Measurements from ENCODE around the gene ABCA7. TPM values are rescaled to one million over a fixed set of nuclear protein-coding genes. Genes with fewer than 3 reads are reported as not detected.

Gene ABCA7
- total and polyA plus RNA-seq, 2 of the 13 experiments (the other 11 are each of a cell fraction or from before 2014, with no cell fraction given): 4.4 to 32.4 TPM

DNA sequence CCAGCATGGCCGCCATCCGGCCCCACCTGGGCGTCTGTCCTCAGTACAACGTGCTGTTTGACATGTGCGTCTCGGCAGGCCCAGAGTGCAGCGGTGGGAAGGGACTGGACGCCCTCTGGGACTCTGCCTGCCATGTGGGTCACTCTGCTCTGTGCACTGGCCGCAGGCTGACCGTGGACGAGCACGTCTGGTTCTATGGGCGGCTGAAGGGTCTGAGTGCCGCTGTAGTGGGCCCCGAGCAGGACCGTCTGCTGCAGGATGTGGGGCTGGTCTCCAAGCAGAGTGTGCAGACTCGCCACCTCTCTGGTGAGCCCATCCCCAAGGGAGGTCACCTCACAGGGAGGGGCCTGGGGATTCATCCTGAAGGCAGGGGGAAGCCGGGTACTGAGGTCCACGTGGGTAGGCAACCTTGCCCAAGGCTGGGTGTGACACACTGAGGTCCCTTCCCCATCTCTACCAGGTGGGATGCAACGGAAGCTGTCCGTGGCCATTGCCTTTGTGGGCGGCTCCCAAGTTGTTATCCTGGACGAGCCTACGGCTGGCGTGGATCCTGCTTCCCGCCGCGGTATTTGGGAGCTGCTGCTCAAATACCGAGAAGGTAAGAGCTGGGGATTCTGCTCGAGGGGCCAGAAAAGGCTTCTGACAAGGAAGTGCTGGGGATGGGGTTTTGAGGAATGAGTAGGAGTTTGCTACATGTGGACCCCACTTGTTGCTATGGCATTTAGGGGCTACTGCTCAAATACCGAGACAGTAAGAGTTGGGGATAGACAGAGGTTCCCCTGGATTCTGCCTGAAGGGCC is 11.3 kb downstream of the ABCA7 start (continued):
- TF ChIP-seq, protein P1, sequence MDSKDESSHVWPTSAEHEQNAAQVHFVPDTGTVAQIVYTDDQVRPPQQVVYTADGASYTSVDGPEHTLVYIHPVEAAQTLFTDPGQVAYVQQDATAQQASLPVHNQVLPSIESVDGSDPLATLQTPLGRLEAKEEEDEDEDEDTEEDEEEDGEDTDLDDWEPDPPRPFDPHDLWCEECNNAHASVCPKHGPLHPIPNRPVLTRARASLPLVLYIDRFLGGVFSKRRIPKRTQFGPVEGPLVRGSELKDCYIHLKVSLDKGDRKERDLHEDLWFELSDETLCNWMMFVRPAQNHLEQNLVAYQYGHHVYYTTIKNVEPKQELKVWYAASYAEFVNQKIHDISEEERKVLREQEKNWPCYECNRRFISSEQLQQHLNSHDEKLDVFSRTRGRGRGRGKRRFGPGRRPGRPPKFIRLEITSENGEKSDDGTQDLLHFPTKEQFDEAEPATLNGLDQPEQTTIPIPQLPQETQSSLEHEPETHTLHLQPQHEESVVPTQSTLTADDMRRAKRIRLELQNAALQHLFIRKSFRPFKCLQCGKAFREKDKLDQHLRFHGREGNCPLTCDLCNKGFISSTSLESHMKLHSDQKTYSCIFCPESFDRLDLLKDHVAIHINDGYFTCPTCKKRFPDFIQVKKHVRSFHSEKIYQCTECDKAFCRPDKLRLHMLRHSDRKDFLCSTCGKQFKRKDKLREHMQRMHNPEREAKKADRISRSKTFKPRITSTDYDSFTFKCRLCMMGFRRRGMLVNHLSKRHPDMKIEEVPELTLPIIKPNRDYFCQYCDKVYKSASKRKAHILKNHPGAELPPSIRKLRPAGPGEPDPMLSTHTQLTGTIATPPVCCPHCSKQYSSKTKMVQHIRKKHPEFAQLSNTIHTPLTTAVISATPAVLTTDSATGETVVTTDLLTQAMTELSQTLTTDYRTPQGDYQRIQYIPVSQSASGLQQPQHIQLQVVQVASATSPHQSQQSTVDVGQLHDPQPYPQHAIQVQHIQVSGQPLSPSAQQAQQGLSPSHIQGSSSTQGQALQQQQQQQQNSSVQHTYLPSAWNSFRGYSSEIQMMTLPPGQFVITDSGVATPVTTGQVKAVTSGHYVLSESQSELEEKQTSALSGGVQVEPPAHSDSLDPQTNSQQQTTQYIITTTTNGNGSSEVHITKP (CRISPR knock-in tag; IDR thresholded peaks at IDR 0.05; ENCODE audit: low read depth): 0 out of 2 replicates have a peak, but pooled peaks have one; percentile 13
- TF ChIP-seq MEF2D (CRISPR knock-in tag; IDR thresholded peaks at IDR 0.05) (peak; percentile 95), PHF5A (CRISPR knock-in tag; IDR thresholded peaks at IDR 0.05; ENCODE audit: low read depth, unreplicated experiment) (peak; percentile 48), ASH2L (IDR thresholded peaks at IDR 0.05; ENCODE audit: insufficient read length, low read depth, low read length) (no peak), MYNN (CRISPR knock-in tag; IDR thresholded peaks at IDR 0.05; ENCODE audit: low read depth) (no peak), ZNF367 (CRISPR knock-in tag; IDR thresholded peaks at IDR 0.05; ENCODE audit: borderline replicate concordance) (no peak), KLF13 (CRISPR knock-in tag; IDR thresholded peaks at IDR 0.05) (no peak), ZKSCAN1 (IDR thresholded peaks at IDR 0.05; ENCODE audit: low read length) (no peak), HDAC6 (IDR thresholded peaks at IDR 0.05; ENCODE audit: low read depth, low read length) (no peak), ZEB1 (IDR thresholded peaks at IDR 0.05; ENCODE audit: insufficient replicate concordance, low read depth) (no peak), ZC3H13 (CRISPR knock-in tag; IDR thresholded peaks at IDR 0.05) (peak; percentile 89), MTF2 (CRISPR knock-in tag; IDR thresholded peaks at IDR 0.05; ENCODE audit: borderline replicate concordance) (no peak), CBX1 (IDR thresholded peaks at IDR 0.05; ENCODE audit: low read depth) (peak; percentile 80), KLF16 (CRISPR knock-in tag; IDR thresholded peaks at IDR 0.05) (0 out of 4 replicates have a peak, but pooled peaks of 1 of the 2 experiments have one; percentile 44), ISX (CRISPR knock-in tag; conservative IDR thresholded peaks at IDR 0.05) (no peak; the same call in 1 of the 2 replicates), ZNF552 (CRISPR knock-in tag; IDR thresholded peaks at IDR 0.05; ENCODE audit: borderline replicate concordance) (no peak)
- TF ChIP-seq, protein P2, sequence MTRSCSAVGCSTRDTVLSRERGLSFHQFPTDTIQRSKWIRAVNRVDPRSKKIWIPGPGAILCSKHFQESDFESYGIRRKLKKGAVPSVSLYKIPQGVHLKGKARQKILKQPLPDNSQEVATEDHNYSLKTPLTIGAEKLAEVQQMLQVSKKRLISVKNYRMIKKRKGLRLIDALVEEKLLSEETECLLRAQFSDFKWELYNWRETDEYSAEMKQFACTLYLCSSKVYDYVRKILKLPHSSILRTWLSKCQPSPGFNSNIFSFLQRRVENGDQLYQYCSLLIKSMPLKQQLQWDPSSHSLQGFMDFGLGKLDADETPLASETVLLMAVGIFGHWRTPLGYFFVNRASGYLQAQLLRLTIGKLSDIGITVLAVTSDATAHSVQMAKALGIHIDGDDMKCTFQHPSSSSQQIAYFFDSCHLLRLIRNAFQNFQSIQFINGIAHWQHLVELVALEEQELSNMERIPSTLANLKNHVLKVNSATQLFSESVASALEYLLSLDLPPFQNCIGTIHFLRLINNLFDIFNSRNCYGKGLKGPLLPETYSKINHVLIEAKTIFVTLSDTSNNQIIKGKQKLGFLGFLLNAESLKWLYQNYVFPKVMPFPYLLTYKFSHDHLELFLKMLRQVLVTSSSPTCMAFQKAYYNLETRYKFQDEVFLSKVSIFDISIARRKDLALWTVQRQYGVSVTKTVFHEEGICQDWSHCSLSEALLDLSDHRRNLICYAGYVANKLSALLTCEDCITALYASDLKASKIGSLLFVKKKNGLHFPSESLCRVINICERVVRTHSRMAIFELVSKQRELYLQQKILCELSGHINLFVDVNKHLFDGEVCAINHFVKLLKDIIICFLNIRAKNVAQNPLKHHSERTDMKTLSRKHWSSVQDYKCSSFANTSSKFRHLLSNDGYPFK (CRISPR knock-in tag; IDR thresholded peaks at IDR 0.05; ENCODE audit: borderline replicate concordance): peak; percentile 85; the same call in 1 of the 2 replicates
- TF ChIP-seq, protein P3, sequence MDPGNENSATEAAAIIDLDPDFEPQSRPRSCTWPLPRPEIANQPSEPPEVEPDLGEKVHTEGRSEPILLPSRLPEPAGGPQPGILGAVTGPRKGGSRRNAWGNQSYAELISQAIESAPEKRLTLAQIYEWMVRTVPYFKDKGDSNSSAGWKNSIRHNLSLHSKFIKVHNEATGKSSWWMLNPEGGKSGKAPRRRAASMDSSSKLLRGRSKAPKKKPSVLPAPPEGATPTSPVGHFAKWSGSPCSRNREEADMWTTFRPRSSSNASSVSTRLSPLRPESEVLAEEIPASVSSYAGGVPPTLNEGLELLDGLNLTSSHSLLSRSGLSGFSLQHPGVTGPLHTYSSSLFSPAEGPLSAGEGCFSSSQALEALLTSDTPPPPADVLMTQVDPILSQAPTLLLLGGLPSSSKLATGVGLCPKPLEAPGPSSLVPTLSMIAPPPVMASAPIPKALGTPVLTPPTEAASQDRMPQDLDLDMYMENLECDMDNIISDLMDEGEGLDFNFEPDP (CRISPR knock-in tag; conservative IDR thresholded peaks at IDR 0.05): 0 out of 2 replicates have a peak, but pooled peaks have one; percentile 37
- TF ChIP-seq, protein P4, sequence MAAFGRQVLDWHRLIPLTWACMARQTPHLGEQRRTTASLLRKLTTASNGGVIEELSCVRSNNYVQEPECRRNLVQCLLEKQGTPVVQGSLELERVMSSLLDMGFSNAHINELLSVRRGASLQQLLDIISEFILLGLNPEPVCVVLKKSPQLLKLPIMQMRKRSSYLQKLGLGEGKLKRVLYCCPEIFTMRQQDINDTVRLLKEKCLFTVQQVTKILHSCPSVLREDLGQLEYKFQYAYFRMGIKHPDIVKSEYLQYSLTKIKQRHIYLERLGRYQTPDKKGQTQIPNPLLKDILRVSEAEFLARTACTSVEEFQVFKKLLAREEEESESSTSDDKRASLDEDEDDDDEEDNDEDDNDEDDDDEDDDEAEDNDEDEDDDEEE (CRISPR knock-in tag; IDR thresholded peaks at IDR 0.05): peak; percentile 97

Data from HepG2 (cell line).